CD4-positive, alpha-beta T cell treated with Interferon gamma for 1 hour (primary cell): ENCODE measurements around the gene FBRSL1.

Experiments
- DNase-seq: peaks from one replicate; pipeline ENCODE4 v3.0.0-alpha.2; 2020

FBRSL1 gene

DNA sequence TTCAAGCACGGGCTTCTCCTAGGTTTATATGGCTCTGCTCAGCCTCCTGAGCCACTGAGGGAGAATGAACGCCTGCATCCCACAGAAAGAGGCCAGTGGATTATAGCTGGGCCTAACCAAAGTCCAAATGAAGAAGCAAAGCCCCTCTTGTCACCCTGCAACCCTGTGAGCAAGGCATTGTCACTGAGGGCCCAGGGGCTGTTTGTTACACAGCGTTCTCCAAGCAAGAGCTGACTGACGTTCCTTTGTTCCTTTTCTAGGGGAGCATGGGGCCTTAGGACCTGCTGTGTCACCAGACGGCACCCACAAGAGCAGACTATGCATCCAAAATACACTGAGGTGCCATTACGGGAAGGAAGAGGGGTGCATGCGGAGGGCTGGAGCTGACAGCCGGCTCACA is 4.3 kb upstream of the FBRSL1 start:
- DNase-seq, result no peak

DNA sequence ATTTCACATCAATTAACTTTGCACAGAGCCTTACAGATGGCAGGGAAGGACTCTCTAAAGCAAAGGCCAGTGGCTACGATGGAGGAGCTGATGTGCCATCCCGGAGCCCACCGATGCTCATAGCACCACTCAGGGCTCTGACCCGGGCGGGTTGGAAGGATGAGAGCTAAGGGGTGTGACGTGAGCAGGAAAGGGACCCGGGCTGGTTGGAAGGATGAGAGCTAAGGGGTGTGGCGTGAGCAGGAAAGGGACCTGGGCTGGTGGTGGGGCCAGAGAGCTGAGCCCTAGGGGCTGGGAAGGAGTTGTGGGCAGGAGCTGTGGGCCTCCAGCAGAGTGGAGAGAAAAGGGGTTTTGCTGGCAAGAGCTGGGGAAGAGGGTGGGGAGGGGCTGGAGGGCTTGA is 3.8 kb upstream of the FBRSL1 start:
- no peak for DNase-seq

DNA sequence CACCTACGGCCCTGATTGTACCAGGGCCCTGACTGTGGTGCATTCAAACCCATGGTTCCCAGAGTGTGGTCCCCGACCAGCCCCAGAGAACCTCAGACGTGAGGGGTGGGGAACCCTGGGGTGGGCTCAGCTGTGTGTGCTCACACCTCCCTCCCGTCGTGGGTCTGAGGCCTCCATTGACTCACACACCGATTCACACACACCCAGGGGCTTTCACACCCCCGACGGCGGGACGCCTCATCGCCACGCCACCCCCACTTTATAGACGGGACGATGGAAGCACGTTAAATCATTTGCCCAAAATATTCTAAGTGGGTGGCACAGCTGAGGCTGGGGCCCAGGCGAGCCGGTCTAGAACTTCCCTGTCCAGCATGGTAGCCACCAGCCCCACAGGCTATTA is 3.4 kb upstream of the FBRSL1 start:
- DNase-seq, result no peak

DNA sequence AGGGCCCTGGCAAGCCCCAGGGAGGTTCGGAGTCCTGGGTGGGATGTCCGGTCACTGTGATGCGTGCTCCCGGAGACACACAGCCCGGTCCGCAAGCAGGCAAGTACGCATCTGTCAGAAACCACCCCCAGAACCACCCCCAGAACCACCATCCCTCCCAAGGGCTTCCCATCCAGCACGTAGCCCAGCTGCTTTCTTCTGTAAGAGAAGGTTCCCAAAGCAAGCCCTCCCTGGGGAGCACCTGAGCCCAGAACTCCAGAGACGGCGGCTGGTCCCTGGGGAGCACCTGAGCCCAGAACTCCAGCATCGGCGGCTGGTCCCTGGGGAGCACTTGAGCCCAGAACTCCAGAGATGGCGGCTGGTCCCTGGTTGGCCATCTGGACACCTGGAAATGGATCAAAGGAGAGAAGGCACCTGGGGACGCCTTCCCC is 2.6 kb upstream of the FBRSL1 start:
- DNase-seq, result no peak

DNA sequence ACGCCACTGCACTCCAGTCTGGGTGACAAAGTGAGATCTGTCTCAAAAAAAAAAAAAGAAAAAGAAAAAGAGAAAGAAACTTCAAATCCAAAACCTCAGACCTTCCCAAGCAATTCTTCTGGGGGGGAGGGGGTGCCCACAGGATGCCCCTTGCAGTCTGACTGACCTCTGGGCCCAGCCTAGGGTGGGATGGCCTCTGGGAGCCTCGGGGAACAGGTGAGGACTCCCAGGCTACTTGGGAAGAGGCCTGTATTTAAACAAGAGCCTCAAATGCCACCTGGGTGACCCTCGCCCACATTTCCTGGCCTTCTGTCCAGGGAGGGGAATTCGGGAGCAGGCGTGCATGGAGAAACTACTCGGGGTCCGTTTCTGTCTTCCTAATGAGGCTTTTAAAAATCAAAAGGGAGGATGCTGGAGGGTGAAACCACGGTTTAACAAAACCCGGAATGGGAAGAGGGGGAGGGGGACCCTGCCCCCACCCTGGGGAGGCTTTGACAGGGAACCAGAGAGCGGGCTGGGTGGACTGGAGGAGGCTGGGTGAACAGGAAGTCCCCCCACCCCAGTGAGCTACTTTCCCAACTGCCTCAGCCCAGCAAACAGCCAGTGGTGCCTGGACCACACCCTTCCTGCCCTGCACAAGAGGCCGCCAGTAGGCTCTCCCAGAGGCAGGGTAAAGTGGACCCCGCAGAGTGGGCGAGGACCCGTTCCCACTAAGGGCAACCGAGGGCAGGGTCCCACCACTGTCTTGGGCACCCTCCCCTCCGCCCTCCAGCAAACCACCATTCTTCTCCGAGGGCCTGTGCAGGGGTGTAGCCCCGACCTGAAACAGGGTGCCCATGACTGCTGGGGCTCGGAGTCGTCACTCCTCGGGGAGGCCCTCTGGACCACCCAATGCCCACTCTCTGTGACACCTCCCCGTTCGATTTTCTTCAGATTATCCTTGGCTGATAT is 1.5 kb upstream of the FBRSL1 start:
- peak; percentile 65 for DNase-seq

DNA sequence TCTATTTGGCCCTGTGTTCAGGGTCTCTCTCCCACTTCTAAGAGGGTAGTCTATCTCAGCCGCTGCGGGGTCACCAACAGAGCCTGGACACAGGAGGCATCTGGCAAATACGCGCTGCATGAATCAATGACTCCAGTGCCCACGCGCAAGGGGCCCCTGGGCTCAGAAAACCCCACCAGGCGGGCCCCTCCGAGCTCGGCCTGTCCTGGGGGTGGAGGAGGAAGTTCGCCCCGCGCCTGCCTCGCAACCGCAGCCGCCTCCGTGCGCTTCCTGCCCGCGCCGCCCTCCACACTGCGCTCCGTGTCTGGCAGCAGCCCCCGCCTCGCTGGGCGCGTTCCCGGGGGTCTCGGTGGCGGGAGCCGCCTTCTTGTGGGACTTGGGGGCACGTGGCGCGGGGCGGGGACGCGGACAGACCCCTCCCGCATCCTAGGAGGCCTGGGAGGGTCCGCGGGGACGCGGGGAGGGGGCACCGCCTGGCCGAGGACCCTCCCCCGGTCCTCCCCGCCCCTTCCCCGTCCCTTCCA is 811 bp upstream of the FBRSL1 start:
- peak; percentile 74 for DNase-seq

DNA sequence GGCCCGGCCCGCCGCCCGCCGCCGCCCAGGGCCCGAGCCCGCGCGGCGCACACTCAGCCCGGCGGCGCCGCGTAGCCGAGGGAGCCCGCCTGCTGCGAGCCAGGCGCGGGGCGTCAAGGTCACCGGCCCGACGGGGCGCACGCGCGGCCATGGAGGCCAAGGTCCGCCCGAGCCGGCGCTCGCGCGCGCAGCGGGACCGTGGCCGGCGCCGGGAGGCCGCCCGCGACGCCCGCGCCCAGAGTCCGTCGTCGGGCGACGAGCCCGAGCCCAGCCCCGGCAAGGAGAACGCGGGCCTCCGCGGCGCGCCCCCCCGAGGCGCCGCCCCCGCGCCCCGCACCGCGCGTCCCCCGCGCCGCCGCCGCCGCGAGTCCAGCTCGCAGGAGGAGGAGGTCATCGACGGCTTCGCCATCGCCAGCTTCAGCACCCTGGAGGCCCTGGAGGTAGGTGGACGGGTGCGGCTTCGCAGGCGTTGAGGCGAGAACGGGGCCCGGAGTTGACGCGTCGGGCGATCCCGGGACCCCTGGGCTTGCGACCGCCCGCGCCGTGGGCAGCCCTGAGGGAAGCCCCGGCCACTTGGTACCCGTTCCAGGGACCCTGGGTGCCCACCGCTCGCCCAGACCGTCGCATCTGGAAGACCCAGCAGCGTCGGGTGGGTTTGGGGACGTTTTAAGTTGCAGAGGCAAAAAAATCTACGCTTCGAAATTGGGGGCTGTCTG is 629 bp downstream of the FBRSL1 start:
- DNase-seq, result no peak

DNA sequence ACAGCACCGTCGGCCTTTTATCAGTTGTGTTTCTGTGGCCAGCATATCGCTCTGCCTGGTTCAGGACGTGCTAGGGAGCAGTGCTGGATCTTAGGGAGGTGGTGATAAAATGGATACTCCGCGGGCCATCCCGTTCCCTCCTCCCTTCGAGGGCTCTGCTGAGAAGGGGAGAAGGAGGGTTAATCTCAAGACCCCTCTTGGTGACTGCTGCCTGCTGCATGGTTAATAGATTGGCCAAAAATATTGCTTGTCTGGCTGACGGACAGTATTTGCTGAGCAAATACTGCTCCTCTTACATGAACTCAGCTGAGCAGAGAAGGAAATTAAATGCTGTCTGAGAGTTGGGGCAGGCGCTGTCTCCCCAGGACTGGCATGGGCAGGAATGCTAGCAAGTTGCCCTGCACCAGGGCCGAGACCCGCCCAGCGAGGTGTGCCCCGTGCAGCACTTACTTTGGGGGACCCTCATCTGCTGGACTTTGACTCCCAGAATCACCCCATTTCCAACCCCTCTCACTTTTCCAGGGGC is 1.2 kb downstream of the FBRSL1 start:
- DNase-seq, result no peak

DNA sequence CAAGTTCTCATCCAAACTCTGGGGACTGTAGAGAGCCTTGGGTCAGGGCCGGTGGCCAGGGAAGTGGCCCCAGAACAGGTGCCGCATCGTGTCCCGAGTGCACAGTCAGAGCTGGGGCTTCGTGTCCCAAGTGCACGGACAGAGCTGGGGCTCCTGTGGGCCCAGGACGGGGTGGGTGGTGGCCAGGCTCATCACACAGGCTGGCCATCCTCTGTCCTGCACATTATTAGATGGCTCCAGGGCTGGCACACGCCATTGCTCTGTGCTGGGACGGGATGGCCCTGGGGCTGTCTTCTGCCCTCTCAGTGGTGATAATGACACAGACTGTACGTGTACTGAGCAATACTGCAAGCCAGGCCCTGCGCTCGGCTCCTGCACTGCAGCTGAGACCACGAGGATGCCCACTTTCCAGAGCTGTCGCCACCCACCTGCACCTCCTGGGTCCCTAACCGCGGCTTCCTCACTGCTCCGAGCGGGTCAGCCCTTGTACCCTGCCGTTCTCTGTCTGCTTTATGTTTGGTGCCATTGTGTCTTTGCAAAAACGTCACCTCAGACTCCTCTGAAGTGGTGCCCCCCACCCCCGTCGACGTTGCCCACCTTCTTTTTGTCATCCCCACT is 1.9 kb downstream of the FBRSL1 start:
- DNase-seq, result no peak

DNA sequence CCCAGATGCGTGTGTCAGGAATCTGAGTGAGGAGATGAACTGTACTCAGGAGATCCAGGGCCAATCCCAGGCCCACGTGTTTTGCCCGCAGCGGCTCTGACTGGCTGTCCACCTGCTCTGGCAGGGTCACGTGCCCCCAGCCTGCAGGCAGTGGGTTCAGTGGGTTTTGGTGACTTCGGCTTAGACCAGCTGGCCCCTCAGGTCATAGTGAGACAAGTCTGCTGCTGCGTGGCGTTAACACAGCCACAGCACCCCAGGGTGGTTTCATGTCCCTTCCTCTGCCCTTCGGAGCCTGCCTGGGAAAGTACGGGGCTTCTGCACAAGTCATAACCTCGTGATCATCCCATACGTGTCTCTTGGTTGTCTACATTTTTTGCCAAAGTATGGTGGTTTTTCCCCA is 2.6 kb downstream of the FBRSL1 start:
- no peak for DNase-seq

DNA sequence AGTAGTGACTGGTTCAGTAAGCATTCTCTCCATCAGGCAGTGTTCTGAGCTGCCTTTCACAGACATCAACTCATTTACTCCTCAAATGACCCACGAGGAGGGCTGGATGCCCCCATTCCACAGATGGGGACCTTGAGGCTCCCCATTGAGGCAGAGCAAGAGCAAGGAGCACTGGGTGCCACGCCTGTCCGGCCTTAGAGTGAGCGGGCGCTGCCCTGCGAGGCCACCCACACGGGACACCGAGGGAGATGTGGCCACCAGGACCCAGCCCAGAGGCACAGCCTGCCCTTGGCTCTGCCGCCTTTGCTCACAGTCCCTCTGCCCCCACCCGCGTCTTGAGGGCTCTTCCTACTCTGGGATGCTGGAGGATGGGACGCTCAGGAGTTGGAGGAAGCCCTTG is 3.0 kb downstream of the FBRSL1 start:
- DNase-seq, result no peak

DNA sequence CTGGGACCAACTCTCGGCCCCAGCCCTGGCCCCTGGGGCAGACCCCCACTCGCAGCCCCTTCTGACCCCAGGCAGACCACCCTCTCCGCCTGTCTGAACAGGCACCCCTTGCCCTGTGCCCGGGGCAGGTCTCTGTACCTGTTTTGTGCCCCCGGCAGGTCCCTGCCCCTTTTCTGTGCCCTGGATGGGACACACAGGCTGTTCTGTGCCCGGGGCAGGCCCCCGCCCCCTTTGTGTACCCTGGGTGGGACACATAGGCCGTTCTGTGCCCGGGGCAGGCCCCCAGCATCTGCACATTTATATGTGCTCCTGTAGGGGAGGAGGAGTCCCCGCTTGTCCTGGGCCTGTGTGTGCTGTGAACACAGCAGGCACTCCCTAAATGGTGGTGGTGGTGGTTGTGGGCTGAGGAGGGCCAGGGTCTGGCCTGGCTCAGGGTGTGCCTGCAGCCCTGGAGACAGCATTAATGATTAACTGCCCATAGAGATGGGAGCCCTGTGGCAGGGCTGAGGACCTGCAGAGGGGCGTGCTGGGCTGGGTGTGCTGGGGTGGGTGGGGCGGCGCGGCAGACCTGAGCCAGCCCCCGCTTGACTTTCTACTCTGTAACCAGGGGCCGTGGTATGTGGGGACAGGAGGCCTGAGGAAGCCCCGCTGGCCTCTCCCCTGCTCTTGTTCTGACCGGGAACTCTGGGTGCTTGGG is 3.7 kb downstream of the FBRSL1 start:
- DNase-seq, result no peak

DNA sequence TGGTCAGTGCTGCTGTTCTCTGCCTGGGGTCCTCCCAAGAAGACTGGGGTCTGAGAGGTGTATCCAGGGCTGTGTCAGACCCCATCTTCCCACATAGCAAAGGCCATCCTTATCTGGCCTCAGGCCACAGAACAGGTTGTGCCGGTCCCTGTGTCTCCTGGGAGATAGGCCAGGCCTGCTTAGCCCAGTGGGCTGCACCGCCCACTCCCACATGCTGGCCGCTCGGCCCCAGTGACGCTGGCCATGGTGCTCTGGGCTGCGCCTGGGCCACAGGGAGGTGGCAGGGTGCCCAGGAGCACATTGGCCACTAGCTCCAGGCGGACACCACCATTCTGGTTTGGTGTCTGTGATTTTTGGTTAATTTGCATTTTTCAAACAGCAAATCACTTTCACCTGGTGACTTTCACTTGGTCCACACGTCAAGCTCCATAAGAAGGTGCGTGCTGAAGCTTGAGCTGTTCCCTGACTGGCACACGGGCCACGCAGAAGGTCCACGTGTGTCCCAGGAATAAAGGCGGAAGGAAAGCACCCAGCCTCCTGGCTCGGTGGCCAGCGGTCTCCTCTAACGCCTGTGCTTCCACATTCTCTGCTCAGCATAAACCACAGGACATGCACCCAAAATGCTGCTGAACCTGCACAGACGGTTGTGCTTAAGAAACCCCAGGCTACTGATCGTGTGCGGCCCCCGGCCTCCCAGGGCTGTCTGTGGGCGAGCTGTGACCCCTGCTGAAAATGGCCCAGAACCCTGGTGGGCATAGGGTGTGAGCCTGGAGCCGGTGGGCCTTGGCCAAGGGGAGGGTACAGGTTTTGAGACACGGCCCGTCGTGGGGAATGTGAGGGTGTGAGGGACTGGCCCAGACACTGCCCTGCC is 4.6 kb downstream of the FBRSL1 start:
- DNase-seq, result no peak

DNA sequence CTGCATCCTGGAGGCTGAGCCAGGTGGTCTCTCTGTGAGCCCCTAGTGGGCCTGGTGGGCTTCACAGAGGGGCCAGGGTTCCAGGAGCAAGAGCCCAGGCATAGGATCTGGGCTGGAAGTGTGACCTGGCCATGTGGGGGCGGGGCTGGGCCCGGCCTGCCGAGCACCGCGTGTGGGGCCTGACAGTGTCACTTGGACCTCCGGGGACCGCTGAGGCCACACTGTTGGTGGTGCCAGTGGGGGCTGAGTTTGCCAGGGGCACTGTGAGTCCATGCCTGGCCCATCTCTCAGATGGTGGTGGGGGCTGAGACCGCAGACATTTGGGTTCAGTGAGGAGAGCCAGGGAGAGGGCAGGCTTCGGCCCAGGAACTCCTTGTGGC is 5.2 kb downstream of the FBRSL1 start:
- no peak for DNase-seq

DNA sequence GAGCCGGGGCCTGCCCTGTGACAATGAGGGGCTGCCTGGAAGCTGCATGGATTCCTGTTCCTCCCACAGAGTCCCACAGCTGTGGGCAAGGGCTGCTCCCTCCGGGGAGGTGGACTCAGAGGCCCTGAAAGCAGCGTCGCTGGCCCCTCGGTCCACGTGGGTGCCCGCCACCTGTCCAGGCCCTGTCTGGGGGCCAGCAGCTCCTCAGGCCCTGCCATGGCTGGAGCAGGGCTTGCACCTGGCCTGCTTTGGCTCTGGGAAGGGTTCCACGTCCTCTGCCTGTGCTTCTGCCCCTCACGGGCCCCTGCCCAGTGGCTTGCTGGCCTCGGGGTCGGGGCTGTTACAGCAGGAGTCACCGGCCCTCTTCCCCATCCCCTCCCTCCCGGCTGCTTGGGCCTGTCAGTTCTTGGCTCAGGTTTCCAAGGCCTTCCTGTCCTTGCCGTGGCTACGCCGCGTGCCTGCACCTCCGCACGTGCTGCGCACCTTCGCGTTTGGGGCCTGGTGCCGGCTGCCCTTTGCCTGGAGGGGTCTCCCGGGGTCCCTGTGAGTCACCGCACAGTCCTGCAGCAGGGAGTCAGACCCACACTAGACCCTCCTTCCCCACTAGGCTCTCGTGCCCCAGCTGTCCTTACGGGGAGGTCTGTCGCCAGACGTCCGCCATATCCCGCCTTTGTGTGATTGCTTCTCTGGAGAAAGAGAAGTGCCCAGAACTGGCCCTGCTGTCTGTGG is 5.8 kb downstream of the FBRSL1 start:
- DNase-seq, result no peak

DNA sequence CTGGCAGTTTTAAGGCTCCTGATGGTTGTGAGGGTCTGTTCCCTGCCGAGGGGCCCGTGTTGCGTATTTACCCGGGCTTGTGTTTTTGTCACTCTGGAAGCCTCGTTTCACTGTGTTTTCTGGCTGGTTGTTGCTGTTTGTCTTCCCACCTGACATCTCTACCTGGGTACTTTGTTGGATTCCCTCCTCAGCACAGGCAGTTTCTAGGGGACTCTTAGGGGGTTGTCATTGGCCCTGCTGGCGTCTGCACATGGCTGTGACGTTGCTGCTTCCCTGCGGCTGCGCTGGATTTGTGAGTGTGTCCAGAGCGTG is 6.4 kb downstream of the FBRSL1 start:
- DNase-seq, result no peak

DNA sequence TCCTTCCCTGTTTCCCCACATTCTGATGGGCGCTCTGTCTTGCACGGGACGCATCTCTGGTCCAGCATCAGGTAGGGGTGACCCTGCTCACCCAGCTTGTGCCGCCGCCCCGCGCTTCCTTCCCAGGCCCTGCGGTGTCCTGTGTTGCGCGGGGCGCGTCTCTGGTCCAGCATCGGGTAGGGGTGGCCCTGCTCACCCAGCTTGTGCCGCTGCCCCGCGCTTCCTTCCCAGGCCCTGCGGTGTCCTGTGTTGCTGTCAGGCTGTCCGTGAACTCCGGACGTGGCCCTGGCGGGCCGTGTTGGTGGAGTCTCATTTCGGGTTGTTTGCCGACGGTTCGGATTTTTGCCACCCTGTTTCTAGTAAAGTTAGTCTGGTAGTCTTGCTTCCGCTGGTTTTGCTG is 6.8 kb downstream of the FBRSL1 start:
- no peak for DNase-seq

DNA sequence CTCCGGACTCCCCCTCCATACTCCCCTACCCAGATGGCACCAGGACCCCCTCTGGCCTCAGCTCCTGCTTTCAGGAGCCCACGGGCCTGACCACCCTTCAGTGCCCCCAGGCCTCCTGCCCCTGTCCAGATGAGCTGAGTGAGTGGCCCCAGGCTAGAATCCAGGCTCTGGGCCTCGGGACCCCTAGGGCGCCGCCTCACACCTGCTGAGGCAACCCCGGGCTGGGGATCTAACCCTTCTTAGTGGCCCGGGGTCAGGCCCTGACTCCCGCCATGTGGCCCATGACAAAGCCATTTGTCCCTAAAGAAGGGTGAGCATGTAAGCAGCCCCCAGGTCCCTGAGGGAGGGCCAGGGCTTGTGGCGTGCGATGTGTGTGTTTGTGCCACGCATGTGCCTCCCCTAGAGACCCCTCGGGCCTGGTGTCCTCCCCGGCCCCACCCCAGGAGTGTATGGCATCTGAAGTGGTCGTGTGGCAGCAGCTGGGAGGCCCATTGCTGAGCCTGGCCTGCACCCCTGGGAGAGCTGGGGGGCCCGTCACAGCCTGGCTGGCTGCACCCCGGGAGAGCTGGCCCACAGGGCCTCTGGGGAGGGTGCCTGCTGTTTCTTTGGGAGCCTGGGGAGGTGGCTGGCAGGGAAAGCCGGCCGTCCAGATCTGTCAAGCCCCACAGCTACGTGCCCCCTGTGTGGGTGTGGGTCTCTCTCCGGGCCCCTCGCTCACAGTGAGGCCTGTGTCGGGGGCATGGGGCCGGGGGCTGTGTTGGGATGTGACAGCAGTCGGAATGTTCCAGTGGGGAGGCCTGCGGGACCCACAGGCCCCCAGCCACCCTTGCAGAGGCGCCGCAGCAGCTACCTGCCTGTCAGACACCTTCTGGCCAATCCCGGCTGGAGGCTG is 7.8 kb downstream of the FBRSL1 start:
- DNase-seq, result no peak

DNA sequence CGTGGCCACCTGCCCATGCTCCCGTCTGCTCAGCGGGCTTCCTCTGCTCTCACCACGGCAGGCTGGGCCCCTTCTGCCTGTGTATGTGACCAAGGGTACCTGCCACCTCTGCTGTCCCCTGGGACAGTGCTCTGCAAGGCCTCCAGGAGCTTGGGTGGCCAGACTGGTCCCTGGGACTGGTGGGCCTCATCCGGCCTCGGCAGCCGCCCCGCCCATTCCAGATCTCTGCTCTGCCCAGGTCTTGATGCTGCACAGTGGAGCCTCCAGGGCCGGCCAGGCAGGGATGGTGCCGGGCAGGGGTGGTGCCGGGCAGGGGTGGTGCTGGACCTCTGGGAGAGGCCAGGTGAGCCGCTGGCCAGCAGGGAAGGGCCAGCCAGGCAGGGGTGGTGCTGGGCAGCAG is 9.0 kb downstream of the FBRSL1 start:
- no peak for DNase-seq
